ENCODE measurements around the gene KRT33B.
A peak's percentile ranks its signal among the peaks of the same experiment; 100 is the strongest.

Gene KRT33B

DNA sequence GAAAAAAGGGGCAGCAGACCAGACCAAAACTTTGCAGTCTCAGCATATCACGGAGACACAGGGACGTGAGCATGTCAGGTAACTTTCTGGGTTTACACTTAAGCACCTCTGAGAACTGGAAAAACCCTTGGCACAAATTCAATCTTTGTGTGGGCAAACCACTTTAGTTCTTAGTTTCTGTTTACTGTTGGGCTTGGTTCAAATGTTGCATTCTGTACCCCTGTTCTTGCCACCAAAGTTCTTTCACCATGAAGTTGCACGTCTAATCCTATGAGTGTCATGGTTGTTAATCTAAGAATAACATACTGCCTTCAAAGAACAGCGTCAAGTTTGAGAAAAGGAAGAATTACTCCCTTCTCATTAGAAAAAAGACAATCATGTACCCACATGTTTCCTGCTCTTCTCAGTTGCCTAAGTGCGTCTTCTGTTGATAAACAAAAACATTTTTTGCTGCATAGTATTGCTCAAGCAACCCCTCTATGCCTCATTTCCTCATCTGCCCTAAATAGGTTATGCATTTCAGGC is 30.6 kb downstream of the KRT33B start:
- peak; percentile 32 for DNase-seq (ENCODE audit: low read depth)
- no peak overlapping the region for H3K4me3 ChIP-seq (ENCODE audit: low read depth, low read length)
- TF ChIP-seq, protein P1, sequence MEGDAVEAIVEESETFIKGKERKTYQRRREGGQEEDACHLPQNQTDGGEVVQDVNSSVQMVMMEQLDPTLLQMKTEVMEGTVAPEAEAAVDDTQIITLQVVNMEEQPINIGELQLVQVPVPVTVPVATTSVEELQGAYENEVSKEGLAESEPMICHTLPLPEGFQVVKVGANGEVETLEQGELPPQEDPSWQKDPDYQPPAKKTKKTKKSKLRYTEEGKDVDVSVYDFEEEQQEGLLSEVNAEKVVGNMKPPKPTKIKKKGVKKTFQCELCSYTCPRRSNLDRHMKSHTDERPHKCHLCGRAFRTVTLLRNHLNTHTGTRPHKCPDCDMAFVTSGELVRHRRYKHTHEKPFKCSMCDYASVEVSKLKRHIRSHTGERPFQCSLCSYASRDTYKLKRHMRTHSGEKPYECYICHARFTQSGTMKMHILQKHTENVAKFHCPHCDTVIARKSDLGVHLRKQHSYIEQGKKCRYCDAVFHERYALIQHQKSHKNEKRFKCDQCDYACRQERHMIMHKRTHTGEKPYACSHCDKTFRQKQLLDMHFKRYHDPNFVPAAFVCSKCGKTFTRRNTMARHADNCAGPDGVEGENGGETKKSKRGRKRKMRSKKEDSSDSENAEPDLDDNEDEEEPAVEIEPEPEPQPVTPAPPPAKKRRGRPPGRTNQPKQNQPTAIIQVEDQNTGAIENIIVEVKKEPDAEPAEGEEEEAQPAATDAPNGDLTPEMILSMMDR (conservative IDR thresholded peaks at IDR 0.05; ENCODE audit: low read depth, low read length), result no peak

DNA sequence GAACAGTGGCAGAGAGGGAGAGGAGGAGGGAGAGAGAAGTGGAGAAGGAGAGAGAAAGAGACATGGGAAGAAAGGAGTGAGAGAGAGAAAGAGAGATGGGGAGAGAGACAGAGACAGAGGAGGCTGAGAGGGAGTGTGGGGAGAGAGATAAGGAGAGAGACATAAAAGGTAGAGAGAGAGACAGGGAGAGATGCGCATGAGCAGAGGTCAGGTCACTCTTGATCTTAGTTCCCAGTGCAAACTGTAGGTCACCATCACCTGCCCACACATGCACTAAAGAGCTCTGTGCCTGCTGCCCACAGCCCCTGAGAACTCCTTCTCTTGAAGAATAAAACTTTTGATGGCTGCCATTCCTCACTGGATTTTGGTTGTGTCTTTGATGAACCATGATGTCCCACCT is 33.9 kb downstream of the KRT33B start:
- no peak overlapping the region for H3K4me3 ChIP-seq (ENCODE audit: low read depth, low read length)
- TF ChIP-seq, protein P1 (conservative IDR thresholded peaks at IDR 0.05; ENCODE audit: low read depth, low read length), result no peak
- DNase-seq (ENCODE audit: low read depth), result no peak

DNA sequence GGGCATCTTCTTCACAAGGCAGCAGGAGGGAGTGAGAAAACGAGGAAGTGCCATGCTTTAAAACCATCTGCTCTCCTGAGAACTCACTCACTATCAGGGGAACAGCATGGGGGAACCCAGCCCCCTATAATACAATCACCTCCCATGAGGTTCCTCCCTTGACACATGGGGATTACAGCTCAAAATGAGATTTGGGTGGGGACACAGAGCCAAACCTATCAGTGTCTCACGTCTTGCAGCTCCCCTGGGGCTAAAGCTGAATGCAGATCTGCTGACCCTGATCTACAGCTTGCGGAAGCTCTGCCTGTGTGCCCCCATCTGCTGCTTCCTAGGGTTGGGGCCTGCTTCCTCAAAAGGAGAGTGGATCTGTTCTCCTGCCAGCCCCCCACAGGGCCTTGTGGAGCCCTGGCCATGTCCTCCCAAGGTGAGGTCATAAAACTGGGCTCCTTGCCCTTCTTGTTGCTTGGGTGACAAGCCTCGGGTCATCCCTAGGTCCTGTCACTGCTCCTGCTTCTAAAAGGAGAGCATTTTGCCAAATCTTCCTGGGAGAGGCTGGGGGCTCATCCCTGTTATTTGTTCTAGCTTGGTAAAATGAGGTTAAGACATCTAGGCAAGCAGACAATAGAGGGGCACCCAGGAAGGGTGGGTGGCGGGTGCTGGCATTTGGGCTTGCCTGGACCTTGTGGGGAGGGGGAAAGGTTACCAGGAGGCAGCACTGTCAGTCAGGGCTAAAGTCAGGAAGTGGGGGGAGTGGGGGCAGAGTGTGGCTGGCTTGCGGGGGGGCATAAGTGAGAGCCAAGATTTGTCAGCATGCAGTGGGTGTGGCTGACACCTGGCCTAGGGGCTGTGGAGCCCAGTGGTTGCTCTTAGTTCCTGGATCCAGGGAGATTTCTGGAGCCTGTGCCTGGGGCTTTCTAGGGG is 35.0 kb downstream of the KRT33B start:
- H3K4me3 ChIP-seq (ENCODE audit: low read depth, low read length), result no peak overlapping the region
- no peak for DNase-seq (ENCODE audit: low read depth)
- TF ChIP-seq, protein P1 (conservative IDR thresholded peaks at IDR 0.05; ENCODE audit: low read depth, low read length), result no peak

DNA sequence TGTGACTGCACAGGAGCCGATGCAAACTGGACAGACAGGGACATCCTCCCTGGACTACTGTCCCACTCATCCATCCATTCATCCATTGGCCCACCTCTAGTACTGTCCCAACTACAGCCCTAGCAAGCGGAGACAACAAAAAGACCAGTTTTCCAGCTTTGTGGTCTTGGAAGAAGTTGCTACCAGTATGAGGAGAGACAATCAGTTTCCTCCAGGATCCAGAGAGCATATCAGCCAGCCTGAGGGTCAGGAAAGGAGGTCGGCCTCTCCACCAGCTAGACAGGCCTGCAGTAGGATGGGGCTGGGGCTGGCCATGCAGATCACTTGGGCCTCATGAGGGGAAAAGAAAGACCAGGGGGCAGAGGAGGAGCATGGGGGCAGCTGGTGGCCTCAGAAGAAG is 35.8 kb downstream of the KRT33B start:
- TF ChIP-seq, protein P1 (conservative IDR thresholded peaks at IDR 0.05; ENCODE audit: low read depth, low read length), result no peak
- no peak overlapping the region for H3K4me3 ChIP-seq (ENCODE audit: low read depth, low read length)
- no peak for DNase-seq (ENCODE audit: low read depth)

DNA sequence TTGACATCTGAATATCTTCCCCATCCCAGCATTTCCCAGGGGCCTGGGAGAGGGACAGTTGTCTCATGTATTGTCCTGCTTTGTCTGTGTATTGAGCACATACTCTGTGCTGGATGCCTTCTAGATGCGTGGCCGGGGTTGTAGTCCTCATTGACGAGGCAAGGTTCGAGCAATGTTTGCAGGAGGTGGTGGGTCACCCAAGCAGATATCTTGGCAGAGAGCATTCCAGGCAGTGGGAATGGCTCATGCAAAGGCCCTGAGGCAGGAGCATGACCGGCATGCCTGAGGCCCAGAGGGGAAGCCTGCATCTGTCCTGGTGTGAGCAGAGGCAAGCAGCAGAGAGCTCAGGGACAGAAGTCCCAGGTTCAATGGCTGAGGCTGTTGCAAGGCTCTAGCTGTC is 36.5 kb downstream of the KRT33B start:
- TF ChIP-seq, protein P1 (conservative IDR thresholded peaks at IDR 0.05; ENCODE audit: low read depth, low read length), result no peak
- H3K4me3 ChIP-seq (ENCODE audit: low read depth, low read length), result no peak overlapping the region
- no peak for DNase-seq (ENCODE audit: low read depth)

DNA sequence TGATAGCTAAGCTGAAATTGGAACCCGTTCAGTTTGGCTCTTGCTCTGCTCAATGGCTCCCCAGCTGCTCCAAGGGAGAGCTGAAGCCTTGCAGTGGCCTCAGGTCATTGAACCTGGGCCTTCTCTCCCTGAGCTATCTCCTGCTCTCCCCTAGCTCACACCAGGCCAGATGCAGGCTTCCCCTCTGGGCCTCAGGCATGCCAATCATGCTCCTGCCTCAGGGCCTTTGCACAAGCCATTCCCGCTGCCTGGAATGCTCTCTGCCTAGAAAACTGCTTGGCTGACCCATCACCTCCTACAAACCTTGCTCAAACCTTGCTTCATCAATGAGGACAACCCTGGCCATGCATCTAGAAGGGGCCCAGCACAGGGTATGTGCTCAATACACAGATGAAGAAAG is 37.4 kb downstream of the KRT33B start:
- TF ChIP-seq, protein P1 (conservative IDR thresholded peaks at IDR 0.05; ENCODE audit: low read depth, low read length), result no peak
- DNase-seq (ENCODE audit: low read depth), result no peak
- H3K4me3 ChIP-seq (ENCODE audit: low read depth, low read length), result no peak overlapping the region
